ENCODE data around the gene IRGQ.

DNA sequence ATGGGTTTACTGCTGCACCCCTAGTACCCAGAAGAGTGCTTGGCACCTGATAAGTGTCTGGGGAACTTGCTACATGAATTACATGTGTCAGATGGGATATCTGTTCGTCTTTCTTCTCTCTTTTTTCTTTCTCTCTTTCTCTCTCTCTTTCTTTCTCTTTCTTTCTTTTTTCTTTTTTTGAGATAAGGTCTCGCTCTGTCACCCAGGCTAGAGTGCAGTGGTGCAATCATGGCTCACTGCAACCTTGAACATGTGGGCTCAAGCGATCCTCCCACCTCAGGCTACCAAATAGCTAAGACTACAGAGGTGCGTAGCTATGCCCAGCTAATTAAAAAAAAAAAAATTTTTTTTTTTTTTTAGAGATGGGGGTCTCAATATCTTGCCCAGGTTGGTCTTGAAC is 37.6 kb upstream of the IRGQ start:
- TF ChIP-seq, protein P1, sequence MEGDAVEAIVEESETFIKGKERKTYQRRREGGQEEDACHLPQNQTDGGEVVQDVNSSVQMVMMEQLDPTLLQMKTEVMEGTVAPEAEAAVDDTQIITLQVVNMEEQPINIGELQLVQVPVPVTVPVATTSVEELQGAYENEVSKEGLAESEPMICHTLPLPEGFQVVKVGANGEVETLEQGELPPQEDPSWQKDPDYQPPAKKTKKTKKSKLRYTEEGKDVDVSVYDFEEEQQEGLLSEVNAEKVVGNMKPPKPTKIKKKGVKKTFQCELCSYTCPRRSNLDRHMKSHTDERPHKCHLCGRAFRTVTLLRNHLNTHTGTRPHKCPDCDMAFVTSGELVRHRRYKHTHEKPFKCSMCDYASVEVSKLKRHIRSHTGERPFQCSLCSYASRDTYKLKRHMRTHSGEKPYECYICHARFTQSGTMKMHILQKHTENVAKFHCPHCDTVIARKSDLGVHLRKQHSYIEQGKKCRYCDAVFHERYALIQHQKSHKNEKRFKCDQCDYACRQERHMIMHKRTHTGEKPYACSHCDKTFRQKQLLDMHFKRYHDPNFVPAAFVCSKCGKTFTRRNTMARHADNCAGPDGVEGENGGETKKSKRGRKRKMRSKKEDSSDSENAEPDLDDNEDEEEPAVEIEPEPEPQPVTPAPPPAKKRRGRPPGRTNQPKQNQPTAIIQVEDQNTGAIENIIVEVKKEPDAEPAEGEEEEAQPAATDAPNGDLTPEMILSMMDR (conservative IDR thresholded peaks at IDR 0.05): no peak
- TF ChIP-seq ZFX (IDR thresholded peaks at IDR 0.05): no peak
